Thyroid gland (tissue), 4 donors: ENCODE measurements around the gene MAD1L1.

Experiments used
- CTCF ChIP-seq, 6 experiments: fragments of 200-600 bp in 3 of 6; fragments of 450-650 bp in 3 of 6; sonication (generic) in 3 of 6; IDR thresholded peaks; one replicate each; pipeline ENCODE4 v1.5.1; 2016 to 2019; ENCODE audit warnings: antibody characterized with exemption in 6 of 6, mild to moderate bottlenecking in 2 of 6, inconsistent platforms in 1 of 6, moderate library complexity in 1 of 6
- POLR2A ChIP-seq, 2 donors: fragments of 450-650 bp; IDR thresholded peaks; one replicate each; pipeline ENCODE4 v1.6.1; 2017; ENCODE audit warnings: antibody characterized with exemption in 2 of 2, mild to moderate bottlenecking in 2 of 2, moderate library complexity in 1 of 2

GRCh38 chr7:2158331-2159175 lies 74.2 kb downstream of the MAD1L1 start:
- TF ChIP-seq CTCF (IDR thresholded peaks at IDR 0.05) (no peak), POLR2A (IDR thresholded peaks at IDR 0.05) (no peak)
